GM18870 (cell line): ENCODE data around the gene PRDM16.

ENCODE experiments used
- ATAC-seq: cut with Tn5 transposase; IDR thresholded peaks from one replicate; pipeline ENCODE4 v1.9.1; 2021; ENCODE audit warnings: moderate library complexity; ENCODE audit not compliant: unreplicated experiment

Gene PRDM16

GRCh38 chr1:3401585-3402257, 332.7 kb downstream of the PRDM16 start:
- ATAC-seq: no peak

- no peak for ATAC-seq
Measured at GRCh38 chr1:3402258-3403010, 333.4 kb downstream of the PRDM16 start.

GRCh38 chr1:3403011-3403345, 334.0 kb downstream of the PRDM16 start:
- no peak for ATAC-seq

GRCh38 chr1:3403388-3404231, 334.6 kb downstream of the PRDM16 start:
- no peak for ATAC-seq

- ATAC-seq: no peak
Measured at GRCh38 chr1:3404301-3404700, 335.3 kb downstream of the PRDM16 start.

GRCh38 chr1:3404801-3405200, 335.8 kb downstream of the PRDM16 start:
- ATAC-seq: no peak

GRCh38 chr1:3405491-3405890, 336.5 kb downstream of the PRDM16 start:
- ATAC-seq: no peak

GRCh38 chr1:3405974-3406867, 337.2 kb downstream of the PRDM16 start:
- ATAC-seq: no peak

GRCh38 chr1:3407021-3407420, 338.0 kb downstream of the PRDM16 start:
- ATAC-seq: no peak

GRCh38 chr1:3408751-3409266, 339.8 kb downstream of the PRDM16 start:
- no peak for ATAC-seq

GRCh38 chr1:3409366-3410141, 340.6 kb downstream of the PRDM16 start:
- ATAC-seq: no peak

GRCh38 chr1:3410142-3410925, 341.3 kb downstream of the PRDM16 start:
- no peak for ATAC-seq

- no peak for ATAC-seq
Measured at GRCh38 chr1:3411806-3412205, 342.8 kb downstream of the PRDM16 start.

GRCh38 chr1:3412376-3412775, 343.4 kb downstream of the PRDM16 start:
- ATAC-seq: no peak

- ATAC-seq: no peak
Measured at GRCh38 chr1:3413975-3414710, 345.1 kb downstream of the PRDM16 start.

- ATAC-seq: no peak
Measured at GRCh38 chr1:3415260-3416090, 346.5 kb downstream of the PRDM16 start.

GRCh38 chr1:3417082-3417739, 348.2 kb downstream of the PRDM16 start:
- ATAC-seq: no peak
